GM10266 (cell line): ENCODE measurements around the gene MARK4.

Experiments used
- DNase-seq: peaks from one replicate; pipeline ENCODE4 v3.0.0; 2012; ENCODE audit errors: extremely low spot score
- TF ChIP-seq, protein P1 (sequence below): IDR thresholded peaks from 2 replicates; pipeline ENCODE4 v1.5.1; 2012; ENCODE audit warnings: mild to moderate bottlenecking, low read depth; ENCODE audit not compliant: control insufficient read depth, insufficient read depth; ENCODE audit errors: missing control alignments

The MARK4 gene

DNA sequence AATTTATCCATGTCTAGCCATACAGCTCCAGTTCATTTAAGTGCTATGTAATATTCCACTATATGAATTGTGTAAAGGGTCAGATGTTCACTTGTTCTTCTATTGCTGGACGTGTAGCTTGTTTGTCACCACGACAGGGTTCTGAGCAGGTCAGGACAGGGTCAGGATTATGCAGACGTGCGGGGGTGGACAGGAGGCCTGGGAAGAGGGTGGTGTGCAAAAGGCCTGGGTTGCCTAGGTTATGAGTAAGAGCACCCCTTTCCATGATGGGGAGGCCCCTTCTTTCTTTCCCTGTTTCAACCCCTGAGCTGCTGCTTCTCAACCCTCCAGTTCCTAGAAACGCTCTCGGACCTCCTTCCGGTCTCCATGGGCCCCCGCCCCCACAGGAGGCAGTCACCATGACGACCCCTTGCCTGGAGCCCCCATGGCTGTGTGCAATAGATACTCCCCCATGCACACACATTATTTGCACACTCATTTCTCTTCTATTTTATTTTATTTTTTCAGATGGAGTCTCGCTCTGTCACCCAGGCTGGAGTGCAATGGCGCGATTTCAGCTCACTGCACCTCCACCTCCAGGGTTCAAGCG lies 7.8 kb upstream of the MARK4 start:
- DNase-seq, result no peak
- TF ChIP-seq, protein P1, sequence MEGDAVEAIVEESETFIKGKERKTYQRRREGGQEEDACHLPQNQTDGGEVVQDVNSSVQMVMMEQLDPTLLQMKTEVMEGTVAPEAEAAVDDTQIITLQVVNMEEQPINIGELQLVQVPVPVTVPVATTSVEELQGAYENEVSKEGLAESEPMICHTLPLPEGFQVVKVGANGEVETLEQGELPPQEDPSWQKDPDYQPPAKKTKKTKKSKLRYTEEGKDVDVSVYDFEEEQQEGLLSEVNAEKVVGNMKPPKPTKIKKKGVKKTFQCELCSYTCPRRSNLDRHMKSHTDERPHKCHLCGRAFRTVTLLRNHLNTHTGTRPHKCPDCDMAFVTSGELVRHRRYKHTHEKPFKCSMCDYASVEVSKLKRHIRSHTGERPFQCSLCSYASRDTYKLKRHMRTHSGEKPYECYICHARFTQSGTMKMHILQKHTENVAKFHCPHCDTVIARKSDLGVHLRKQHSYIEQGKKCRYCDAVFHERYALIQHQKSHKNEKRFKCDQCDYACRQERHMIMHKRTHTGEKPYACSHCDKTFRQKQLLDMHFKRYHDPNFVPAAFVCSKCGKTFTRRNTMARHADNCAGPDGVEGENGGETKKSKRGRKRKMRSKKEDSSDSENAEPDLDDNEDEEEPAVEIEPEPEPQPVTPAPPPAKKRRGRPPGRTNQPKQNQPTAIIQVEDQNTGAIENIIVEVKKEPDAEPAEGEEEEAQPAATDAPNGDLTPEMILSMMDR, result no peak

DNA sequence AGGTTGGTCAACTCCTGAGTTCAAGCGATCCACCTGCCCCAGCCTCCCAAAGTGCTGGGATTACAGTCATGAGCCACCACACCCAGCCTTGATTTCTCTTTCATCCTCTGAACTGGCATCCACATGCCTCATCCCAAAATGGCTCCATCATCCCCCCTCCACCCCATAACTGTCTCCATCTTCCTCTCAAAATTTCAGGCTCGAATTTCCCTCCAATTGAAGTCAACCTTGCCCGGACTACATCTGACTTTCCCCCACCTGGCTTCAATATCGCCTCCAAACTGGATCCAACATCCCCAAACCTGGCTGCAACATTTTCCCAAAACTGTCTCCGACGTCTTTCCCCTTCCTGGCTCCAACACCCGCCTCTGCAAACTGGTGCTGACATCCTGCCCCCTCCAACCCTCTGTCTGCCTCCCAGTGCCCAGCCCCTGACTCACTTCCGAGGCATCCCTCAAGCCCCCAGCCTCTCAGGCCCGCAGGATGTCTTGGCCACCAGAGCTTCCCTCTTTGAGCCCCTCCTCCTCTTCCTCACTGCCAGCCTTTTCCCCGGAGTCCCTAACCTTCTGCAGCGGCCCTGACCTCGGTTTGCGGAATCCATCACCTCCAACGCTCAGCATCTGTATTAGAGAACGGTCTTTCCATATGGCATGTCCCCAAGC lies 6.8 kb upstream of the MARK4 start:
- TF ChIP-seq, protein P1, result no peak
- no peak for DNase-seq

DNA sequence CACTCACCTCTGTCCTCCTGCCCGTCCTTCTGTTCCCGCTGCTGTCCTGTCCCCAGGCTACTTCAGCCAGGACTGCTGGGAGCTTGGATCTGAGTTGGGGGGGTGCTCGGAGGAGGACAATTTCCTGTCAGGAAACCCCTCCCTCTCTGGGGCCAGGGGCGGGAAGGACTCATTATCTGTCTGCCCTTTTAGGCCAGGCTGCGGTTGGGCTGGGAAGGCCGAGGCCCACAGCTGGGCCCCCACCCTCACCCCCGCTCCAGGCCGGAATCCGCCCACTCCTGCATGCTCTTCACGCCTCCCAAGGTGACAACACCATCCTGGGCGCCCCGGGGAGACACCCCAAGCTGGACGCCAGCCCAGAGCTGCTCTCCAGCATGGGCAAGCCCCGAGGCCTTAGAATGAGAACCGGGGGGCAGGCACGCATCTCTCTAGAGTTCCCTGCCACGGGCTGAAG lies 5.7 kb upstream of the MARK4 start, which contains the start of gene EXOC3L2:
Gene EXOC3L2, minus strand, starts transcription at position 74 of the 454 bp plus-strand sequence. CDS start 6,362 bp downstream, outside the sequence.
- TF ChIP-seq, protein P1, result no peak
- DNase-seq, result no peak

DNA sequence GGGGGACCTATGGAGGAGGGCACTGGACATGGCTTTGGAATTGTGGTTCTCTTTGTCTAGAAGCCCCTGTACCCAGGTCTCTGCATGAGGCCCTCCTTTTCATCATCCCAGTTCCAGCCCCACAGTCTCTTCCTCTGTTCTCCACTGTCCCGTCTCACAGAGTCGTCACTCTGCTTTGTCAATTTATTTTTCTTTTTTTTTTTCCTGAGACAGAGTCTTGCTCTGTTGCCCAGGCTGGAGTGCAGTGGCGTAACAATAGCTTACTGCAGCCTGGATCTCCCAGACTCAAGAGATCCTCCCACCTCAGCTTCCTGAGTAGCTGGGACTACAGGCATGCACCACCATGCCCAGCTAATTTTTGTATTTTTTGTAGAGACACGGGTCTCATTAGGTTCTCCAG lies 5.2 kb upstream of the MARK4 start:
- DNase-seq, result no peak
- TF ChIP-seq, protein P1, result no peak

DNA sequence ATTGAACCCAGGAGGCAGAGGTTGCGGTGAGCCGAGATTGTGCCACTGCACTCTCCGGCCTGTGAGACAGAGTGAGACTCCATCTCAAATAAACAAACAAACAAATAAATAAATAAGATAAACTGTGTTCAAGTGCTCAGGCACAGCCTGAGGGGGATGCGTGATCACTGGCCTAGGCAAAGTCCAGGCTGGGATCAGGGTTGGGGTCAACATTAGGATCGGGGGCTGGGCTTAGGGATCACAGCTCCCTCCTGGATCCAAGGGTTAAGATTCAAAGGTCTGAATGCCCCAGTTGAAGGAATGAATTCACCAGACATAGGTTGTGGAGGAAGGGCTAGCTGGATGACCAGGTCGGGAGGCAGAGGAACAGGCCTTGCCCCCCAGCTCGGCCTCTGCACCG lies 3.9 kb upstream of the MARK4 start:
- DNase-seq, result no peak
- TF ChIP-seq, protein P1, result no peak

DNA sequence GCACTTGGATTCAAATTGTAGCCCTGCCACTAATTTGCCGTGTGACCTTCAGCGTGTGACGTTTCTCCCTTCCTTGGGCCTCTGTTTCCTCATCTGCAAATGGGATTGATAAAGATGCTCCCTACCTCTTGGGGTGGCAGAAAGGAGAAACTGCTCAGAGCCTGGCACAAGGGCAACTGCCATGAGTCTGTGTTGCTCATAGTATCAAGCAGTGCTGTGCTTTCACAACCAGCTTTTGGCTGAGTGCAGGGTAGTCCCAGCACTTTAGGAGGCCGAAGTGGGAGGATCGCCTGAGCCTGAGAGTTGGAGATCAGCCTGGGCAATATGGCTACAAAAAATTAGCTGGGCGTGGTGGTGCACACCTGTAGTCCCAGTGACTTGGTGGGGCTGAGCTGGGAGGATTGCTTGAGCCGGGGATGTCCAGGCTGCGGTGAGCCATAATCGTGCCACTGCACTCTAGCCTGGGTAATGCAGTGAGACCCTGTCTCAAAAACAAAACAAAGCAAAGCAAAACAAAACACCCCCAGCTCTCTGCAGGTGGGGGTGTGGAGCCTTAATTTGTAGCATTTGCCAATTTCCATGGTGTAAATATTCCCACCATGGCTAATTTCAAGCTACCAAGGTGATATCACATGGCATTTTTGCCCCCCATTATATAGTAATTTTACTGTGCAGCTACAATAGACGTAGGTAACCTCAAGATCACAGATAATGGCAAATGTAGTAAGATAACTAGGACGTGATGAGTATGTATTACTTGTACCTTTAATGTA lies 1.6 kb upstream of the MARK4 start:
- no peak for DNase-seq
- TF ChIP-seq, protein P1, result no peak
